Mesenchymal stem cell (in vitro differentiated cells and primary cell): ENCODE measurements around the gene EID1.

ENCODE experiments used
- DNase-seq: peaks from one replicate; pipeline ENCODE4 v3.0.0-alpha.2; 2013
- H2AFZ ChIP-seq: one replicate; pipeline ENCODE4 v1.6.1; 2013; ENCODE audit warnings: low read depth, mild to moderate bottlenecking, control low read depth, inconsistent platforms, low read length, moderate library complexity
- H2AK5ac ChIP-seq: 2 replicates; pipeline ENCODE4 v1.6.1; 2013; ENCODE audit warnings: low read length, moderate library complexity, mild to moderate bottlenecking, inconsistent platforms; ENCODE audit not compliant: severe bottlenecking
- H2BK120ac ChIP-seq: one replicate; pipeline ENCODE4 v1.6.1; 2013; ENCODE audit warnings: low read depth, mild to moderate bottlenecking, inconsistent platforms, low read length, moderate library complexity
- H2BK12ac ChIP-seq, 2 experiments: one replicate each; pipeline ENCODE4 v1.6.1; 2013; ENCODE audit warnings: inconsistent platforms in 2 of 2, low read length in 2 of 2, mild to moderate bottlenecking in 2 of 2, moderate library complexity in 2 of 2, control low read depth in 1 of 2
- H2BK15ac ChIP-seq: one replicate; pipeline ENCODE4 v1.6.1; 2013; ENCODE audit warnings: mild to moderate bottlenecking, low read depth, inconsistent platforms; ENCODE audit not compliant: poor library complexity, severe bottlenecking
- H2BK5ac ChIP-seq: 2 replicates; pipeline ENCODE4 v1.6.1; 2013; ENCODE audit warnings: low read depth, mild to moderate bottlenecking, low read length, control low read depth, inconsistent platforms; ENCODE audit not compliant: poor library complexity, severe bottlenecking
- H3K14ac ChIP-seq, 2 experiments: one replicate each; pipeline ENCODE4 v1.6.1; 2013; ENCODE audit warnings: inconsistent platforms in 2 of 2, low read length in 2 of 2, control low read depth in 1 of 2, mild to moderate bottlenecking in 1 of 2, moderate library complexity in 1 of 2
- H3K18ac ChIP-seq, 2 experiments: one replicate each; pipeline ENCODE4 v1.6.1; 2013; ENCODE audit warnings: inconsistent platforms in 2 of 2, low read length in 2 of 2, control low read depth in 1 of 2, low read depth in 1 of 2, mild to moderate bottlenecking in 1 of 2
- H3K23ac ChIP-seq, 2 experiments: one replicate each; pipeline ENCODE4 v1.6.1; 2013; ENCODE audit warnings: inconsistent platforms in 2 of 2, low read length in 2 of 2, mild to moderate bottlenecking in 2 of 2, moderate library complexity in 2 of 2, control low read depth in 1 of 2
- H3K27ac ChIP-seq: 2 replicates; pipeline ENCODE4 v1.5.1; 2013; ENCODE audit warnings: mild to moderate bottlenecking, moderate library complexity, low read length, control low read depth, inconsistent platforms; ENCODE audit not compliant: poor library complexity, severe bottlenecking
- H3K27me3 ChIP-seq, 2 experiments: 2 replicates each; pipeline versions ENCODE4 v1.6.1 to v1.7.0; 2013; ENCODE audit warnings: low read length in 2 of 2, mild to moderate bottlenecking in 2 of 2, moderate library complexity in 2 of 2, control low read depth in 1 of 2, inconsistent platforms in 1 of 2; ENCODE audit not compliant: control insufficient read depth in 1 of 2, insufficient read depth in 1 of 2
- H3K36me3 ChIP-seq, 2 experiments: 2 replicates each; pipeline versions ENCODE4 v1.6.1 to v1.7.0; 2013; ENCODE audit warnings: low read length in 2 of 2, control low read depth in 1 of 2, inconsistent platforms in 1 of 2, low read depth in 1 of 2, mild to moderate bottlenecking in 1 of 2; ENCODE audit not compliant: insufficient read depth in 2 of 2, control insufficient read depth in 1 of 2
- H3K4ac ChIP-seq, 2 experiments: one replicate each; pipeline ENCODE4 v1.6.1; 2013; ENCODE audit warnings: inconsistent platforms in 2 of 2, low read length in 2 of 2, mild to moderate bottlenecking in 2 of 2, moderate library complexity in 2 of 2, control low read depth in 1 of 2, low read depth in 1 of 2
- H3K4me1 ChIP-seq: 2 replicates; pipeline ENCODE4 v1.6.1; 2013; ENCODE audit warnings: low read depth, low read length, control low read depth; ENCODE audit not compliant: control insufficient read depth, insufficient read depth
- H3K4me2 ChIP-seq: 2 replicates; pipeline ENCODE4 v1.6.1; 2013; ENCODE audit warnings: low read length, mild to moderate bottlenecking, inconsistent platforms; ENCODE audit not compliant: poor library complexity, severe bottlenecking
- H3K4me3 ChIP-seq, 2 experiments: 2 replicates each; pipeline versions ENCODE4 v1.5.1 to v1.7.0; 2013; ENCODE audit warnings: low read length in 2 of 2, mild to moderate bottlenecking in 2 of 2, control low read depth in 1 of 2, low read depth in 1 of 2; ENCODE audit not compliant: insufficient read depth in 1 of 2
- H3K79me1 ChIP-seq: replicated peaks from 2 replicates; pipeline ENCODE4 v1.6.1; 2013; ENCODE audit warnings: mild to moderate bottlenecking, control low read depth, low read length, inconsistent platforms; ENCODE audit not compliant: poor library complexity, severe bottlenecking
- H3K9ac ChIP-seq: 2 replicates; pipeline ENCODE4 v1.7.0; 2013; ENCODE audit warnings: mild to moderate bottlenecking, low read length, moderate library complexity
- H3K9me3 ChIP-seq: 2 replicates; pipeline ENCODE4 v1.7.0; 2013; ENCODE audit warnings: mild to moderate bottlenecking, low read length; ENCODE audit not compliant: control insufficient read depth
- H4K8ac ChIP-seq: one replicate; pipeline ENCODE4 v1.6.1; 2013; ENCODE audit warnings: inconsistent platforms, mild to moderate bottlenecking, low read length, moderate library complexity
- H4K91ac ChIP-seq: one replicate; pipeline ENCODE4 v1.6.1; 2013; ENCODE audit warnings: mild to moderate bottlenecking, low read length, inconsistent platforms
- WGBS: methylation state at CpG from one replicate; pipeline ENCODE4 v1.1.7; 2013; ENCODE audit warnings: mixed read lengths; 5-methylcytosine and 5-hydroxymethylcytosine counted together

EID1 gene

DNA sequence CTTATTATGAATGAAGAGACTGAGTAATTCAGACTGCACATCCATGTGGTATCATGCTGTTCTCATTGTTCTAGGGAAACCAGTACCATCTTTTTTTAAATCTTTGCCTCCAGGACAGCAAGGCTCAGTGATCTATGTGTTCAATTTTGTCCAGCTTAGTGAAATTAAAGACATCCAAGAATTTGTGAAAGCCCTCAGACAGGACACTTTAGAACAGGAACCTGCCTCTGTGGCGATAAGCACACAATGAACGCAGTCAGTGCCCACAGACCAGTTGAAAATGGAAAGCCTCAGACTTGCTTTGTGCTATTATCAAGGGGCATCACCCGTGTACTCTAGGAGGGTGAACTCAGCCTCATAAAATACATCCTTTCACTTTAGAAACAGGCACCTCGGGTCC is 20.1 kb downstream of the EID1 start:
- Histone ChIP-seq H3K9me3 (no peaks in the 10 kb centered on the region), H3K4ac (no peak overlapping the region), H3K79me1 (no peaks in the 10 kb centered on the region), H3K18ac (peak overlapping the region in 1 of 2 experiments; percentile 48), H2BK5ac (no peak overlapping the region), H2BK120ac (no peak overlapping the region), H3K4me3 (peak overlapping the region in 1 of 2 experiments; percentile 69), H3K9ac (peak overlapping the region; percentile 87), H4K8ac (no peak overlapping the region), H3K27me3 (no peaks in the 10 kb centered on the region), H2AFZ (peak overlapping the region; percentile 42), H4K91ac (no peak overlapping the region), H2BK12ac (no peak overlapping the region), H3K36me3 (no peaks in the 10 kb centered on the region), H2BK15ac (no peak overlapping the region), H3K27ac (no peak overlapping the region), H3K4me1 (peaks cover 2% of the 10 kb centered on the region), H2AK5ac (no peak overlapping the region), H3K23ac (no peak overlapping the region), H3K4me2 (no peak overlapping the region), H3K14ac (no peak overlapping the region)
- DNase-seq: no peak
- WGBS: 92% methylated on average over 4 of the region's 4 CpGs

DNA sequence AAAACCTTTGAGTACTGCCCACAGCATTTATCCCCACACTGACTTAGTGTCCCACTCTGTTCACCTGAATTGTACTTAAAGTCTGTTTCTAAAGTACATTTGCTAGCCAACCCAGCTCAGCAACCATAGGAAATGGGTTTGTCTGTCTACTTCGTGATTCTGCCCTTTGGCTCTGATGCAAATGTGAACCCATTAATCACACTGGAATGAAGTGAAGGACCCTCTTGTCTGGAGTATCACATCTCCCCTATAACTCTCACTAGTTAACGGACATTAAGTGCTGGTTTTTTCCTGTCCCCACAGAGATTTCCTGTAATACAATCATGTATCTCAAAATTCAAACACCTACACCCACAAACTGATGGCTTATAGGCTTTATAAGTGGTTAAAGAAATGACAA is 20.5 kb downstream of the EID1 start:
- Histone ChIP-seq H3K9me3 (no peaks in the 10 kb centered on the region), H3K23ac (no peak overlapping the region), H2AFZ (no peak overlapping the region), H3K4ac (no peak overlapping the region), H3K9ac (no peak overlapping the region), H2BK15ac (no peak overlapping the region), H3K36me3 (no peaks in the 10 kb centered on the region), H2BK5ac (no peak overlapping the region), H2AK5ac (no peak overlapping the region), H3K4me1 (peaks cover 2% of the 10 kb centered on the region), H4K8ac (no peak overlapping the region), H4K91ac (no peak overlapping the region), H3K27ac (no peak overlapping the region), H3K27me3 (no peaks in the 10 kb centered on the region), H2BK12ac (no peak overlapping the region), H2BK120ac (no peak overlapping the region), H3K4me2 (no peak overlapping the region), H3K4me3 (no peak overlapping the region), H3K18ac (no peak overlapping the region), H3K14ac (no peak overlapping the region), H3K79me1 (no peaks in the 10 kb centered on the region)
- DNase-seq: no peak
- WGBS: 76% methylated on average over 2 of the region's 2 CpGs

DNA sequence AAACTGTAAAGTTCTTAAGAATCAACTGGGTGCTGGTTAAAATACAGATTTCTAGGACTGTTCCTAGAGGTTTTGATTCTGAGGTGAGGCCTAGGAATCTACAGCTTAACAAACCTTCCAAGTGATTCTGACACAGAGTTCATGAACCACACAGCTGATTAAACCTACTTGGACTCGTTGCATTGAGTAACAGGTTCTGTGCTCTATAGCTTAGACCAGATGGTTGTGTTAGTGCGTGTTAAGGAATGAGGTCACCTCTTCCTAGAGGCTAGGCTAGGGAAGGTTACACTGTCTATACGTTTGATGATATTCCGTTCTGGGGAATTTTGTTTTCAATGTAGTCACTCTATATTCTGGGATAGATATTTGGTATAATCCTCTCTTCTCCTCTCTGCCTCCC is 21.9 kb downstream of the EID1 start:
- Histone ChIP-seq H2BK15ac (no peak overlapping the region), H3K9me3 (no peaks in the 10 kb centered on the region), H4K8ac (no peak overlapping the region), H3K9ac (no peak overlapping the region), H3K4me1 (peaks cover 2% of the 10 kb centered on the region), H3K4me3 (no peak overlapping the region), H3K4ac (no peak overlapping the region), H2AFZ (no peak overlapping the region), H2AK5ac (no peak overlapping the region), H3K36me3 (no peaks in the 10 kb centered on the region), H3K27me3 (no peaks in the 10 kb centered on the region), H3K14ac (no peak overlapping the region), H3K79me1 (no peaks in the 10 kb centered on the region), H3K27ac (no peak overlapping the region), H3K23ac (no peak overlapping the region), H2BK12ac (no peak overlapping the region), H4K91ac (no peak overlapping the region), H3K18ac (no peak overlapping the region), H2BK5ac (no peak overlapping the region), H2BK120ac (no peak overlapping the region), H3K4me2 (no peak overlapping the region)
- no peak for DNase-seq
- 96% methylated on average over 2 of the region's 4 CpGs for WGBS

DNA sequence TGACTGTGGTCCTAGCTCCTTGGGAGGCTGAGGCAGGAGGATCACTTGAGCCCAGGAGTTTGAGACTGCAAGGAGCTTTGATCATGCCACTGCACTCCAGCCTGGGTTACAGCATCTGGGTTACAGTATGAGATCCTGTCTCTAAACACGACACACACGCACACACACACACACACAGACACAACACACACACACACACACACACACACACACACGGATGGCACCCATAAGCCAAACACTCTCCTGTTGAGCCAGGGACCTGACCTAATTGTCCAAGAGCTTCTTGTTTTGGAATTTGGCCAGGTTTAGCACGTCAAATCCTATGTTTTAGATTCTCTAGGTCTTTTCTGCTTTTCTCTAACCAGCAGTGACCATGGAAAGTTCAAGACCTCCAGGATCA is 26.8 kb downstream of the EID1 start:
- H3K27ac ChIP-seq: no peak overlapping the region
- 93% methylated on average over 4 of the region's 4 CpGs for WGBS
- peak overlapping the region; percentile 42 for H2AFZ ChIP-seq
- no peaks in the 10 kb centered on the region for H3K79me1 ChIP-seq
- no peak overlapping the region for H3K9ac ChIP-seq
- no peak overlapping the region for H2BK15ac ChIP-seq
- no peak overlapping the region for H3K18ac ChIP-seq
- no peak overlapping the region for H3K4ac ChIP-seq
- no peak overlapping the region for H2AK5ac ChIP-seq
- no peak overlapping the region for H4K8ac ChIP-seq
- H3K4me2 ChIP-seq: no peak overlapping the region
- DNase-seq: no peak
- H3K27me3 ChIP-seq: no peaks in the 10 kb centered on the region
- no peak overlapping the region for H3K4me3 ChIP-seq
- no peaks in the 10 kb centered on the region for H3K9me3 ChIP-seq
- no peak overlapping the region for H2BK5ac ChIP-seq
- H4K91ac ChIP-seq: no peak overlapping the region
- no peak overlapping the region for H2BK12ac ChIP-seq
- peak overlapping the region in 1 of 2 experiments; percentile 89 for H3K23ac ChIP-seq
- no peaks in the 10 kb centered on the region for H3K4me1 ChIP-seq
- H3K14ac ChIP-seq: no peak overlapping the region
- no peaks in the 10 kb centered on the region for H3K36me3 ChIP-seq
- no peak overlapping the region for H2BK120ac ChIP-seq
